MCF 10A (cell line): ENCODE data around the gene ATXN7L1. TPM values are rescaled to one million over a fixed set of nuclear protein-coding genes. Genes with fewer than 3 reads are reported as not detected.

Experiments
- BruUV-seq: library from RNA; stranded (reverse); fragments of 400-500 nt; replicated peaks from 2 replicates; lab custom pipeline; 2021; lab: Mats Ljungman, UMichigan
- CTCF ChIA-PET: fragments of 300-600 bp; sonication (Branson Sonifier 250); formaldehyde crosslinking; extraction: SDS; loops from one replicate; lab custom pipeline; 2021; ENCODE audit warnings: antibody characterized with exemption, inconsistent platforms; lab: Yijun Ruan, JAX
- POLR2A ChIA-PET: fragments of 300-600, 350-650 bp; sonication (Branson Sonifier 250); formaldehyde crosslinking; extraction: SDS; loops from one replicate; lab custom pipeline; 2020; ENCODE audit warnings: antibody characterized with exemption, inconsistent platforms; lab: Yijun Ruan, JAX
- DNase-seq: peaks from one replicate; pipeline ENCODE4 v3.0.0-alpha.2; 2018; ENCODE audit not compliant: unreplicated experiment
- H3K27ac Mint-ChIP-seq: one replicate; pipeline ENCODE4 v1.8.0; 2022; ENCODE audit warnings: mild to moderate bottlenecking, low read depth, mixed read lengths; ENCODE audit not compliant: unreplicated experiment
- H3K27me3 Mint-ChIP-seq: one replicate; pipeline ENCODE4 v1.8.0; 2022; ENCODE audit warnings: mixed read lengths; ENCODE audit not compliant: insufficient read depth, unreplicated experiment
- H3K36me3 Mint-ChIP-seq: one replicate; pipeline ENCODE4 v1.8.0; 2022; ENCODE audit warnings: mild to moderate bottlenecking, moderate library complexity, mixed read lengths; ENCODE audit not compliant: insufficient read depth, unreplicated experiment
- H3K4me1 Mint-ChIP-seq: one replicate; pipeline ENCODE4 v1.8.0; 2022; ENCODE audit warnings: mixed read lengths; ENCODE audit not compliant: insufficient read depth, unreplicated experiment
- H3K4me3 Mint-ChIP-seq: one replicate; pipeline ENCODE4 v1.8.0; 2022; ENCODE audit warnings: mild to moderate bottlenecking, moderate library complexity, mixed read lengths; ENCODE audit not compliant: unreplicated experiment
- H3K9me3 Mint-ChIP-seq: one replicate; pipeline ENCODE4 v1.8.0; 2022; ENCODE audit warnings: mixed read lengths; ENCODE audit not compliant: unreplicated experiment
- intact Hi-C: fragments of 100-400 bp; cut with micrococcal nuclease; formaldehyde crosslinking; loops from 2 replicates; pipeline ENCODE4 v1.14.1; 2022
- total RNA-seq: library from RNA; stranded (reverse); gene quantifications from 2 replicates; pipeline ENCODE4 v1.2.3, GENCODE V29; 2022
- TF ChIP-seq, protein P1 (sequence below): fragments of 200-600 bp; IDR thresholded peaks from one replicate; pipeline ENCODE4 v1.8.0; 2022; ENCODE audit warnings: antibody characterized with exemption, mild to moderate bottlenecking; ENCODE audit not compliant: unreplicated experiment

The ATXN7L1 gene
- total RNA-seq, 1 experiment from 2014 or later = 10.0 TPM

DNA sequence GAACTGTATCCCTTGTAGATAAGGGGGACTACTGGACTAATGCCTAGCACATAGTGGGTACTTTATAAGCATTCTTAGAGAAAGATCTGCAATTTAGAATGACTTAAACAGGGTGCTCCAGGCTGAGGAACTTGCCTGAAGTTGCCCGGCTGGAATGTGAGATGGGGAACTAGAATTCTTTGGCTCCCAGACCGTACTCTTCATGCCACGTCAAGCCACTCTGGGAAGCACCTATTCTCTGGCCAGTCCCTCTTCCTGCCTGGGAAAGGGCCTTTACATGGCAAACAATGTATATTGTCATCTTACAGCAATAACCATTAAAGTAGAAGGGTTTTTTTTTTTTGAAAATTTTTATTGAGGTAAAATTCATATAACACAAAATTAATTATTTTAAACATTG, 34.5 kb downstream of the ATXN7L1 start:
- Mint-ChIP-seq H3K4me1 (no peaks in the 10 kb centered on the region), H3K27ac (no peak overlapping the region), H3K27me3 (no peaks in the 10 kb centered on the region), H3K4me3 (no peak overlapping the region), H3K9me3 (no peaks in the 10 kb centered on the region), H3K36me3 (no peaks in the 10 kb centered on the region)
- ChIA-PET POLR2A (no interaction called here), CTCF (interaction anchor here (0.6 kb wide), 1 partner anchor 114 kb away, joined by 3 read pairs; no protein-coding TSS in a partner anchor)
- DNase-seq = no peak
- no TSS peak for BruUV-seq
- intact Hi-C loops = no loop called here
- TF ChIP-seq, protein P1, sequence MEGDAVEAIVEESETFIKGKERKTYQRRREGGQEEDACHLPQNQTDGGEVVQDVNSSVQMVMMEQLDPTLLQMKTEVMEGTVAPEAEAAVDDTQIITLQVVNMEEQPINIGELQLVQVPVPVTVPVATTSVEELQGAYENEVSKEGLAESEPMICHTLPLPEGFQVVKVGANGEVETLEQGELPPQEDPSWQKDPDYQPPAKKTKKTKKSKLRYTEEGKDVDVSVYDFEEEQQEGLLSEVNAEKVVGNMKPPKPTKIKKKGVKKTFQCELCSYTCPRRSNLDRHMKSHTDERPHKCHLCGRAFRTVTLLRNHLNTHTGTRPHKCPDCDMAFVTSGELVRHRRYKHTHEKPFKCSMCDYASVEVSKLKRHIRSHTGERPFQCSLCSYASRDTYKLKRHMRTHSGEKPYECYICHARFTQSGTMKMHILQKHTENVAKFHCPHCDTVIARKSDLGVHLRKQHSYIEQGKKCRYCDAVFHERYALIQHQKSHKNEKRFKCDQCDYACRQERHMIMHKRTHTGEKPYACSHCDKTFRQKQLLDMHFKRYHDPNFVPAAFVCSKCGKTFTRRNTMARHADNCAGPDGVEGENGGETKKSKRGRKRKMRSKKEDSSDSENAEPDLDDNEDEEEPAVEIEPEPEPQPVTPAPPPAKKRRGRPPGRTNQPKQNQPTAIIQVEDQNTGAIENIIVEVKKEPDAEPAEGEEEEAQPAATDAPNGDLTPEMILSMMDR = no peak

DNA sequence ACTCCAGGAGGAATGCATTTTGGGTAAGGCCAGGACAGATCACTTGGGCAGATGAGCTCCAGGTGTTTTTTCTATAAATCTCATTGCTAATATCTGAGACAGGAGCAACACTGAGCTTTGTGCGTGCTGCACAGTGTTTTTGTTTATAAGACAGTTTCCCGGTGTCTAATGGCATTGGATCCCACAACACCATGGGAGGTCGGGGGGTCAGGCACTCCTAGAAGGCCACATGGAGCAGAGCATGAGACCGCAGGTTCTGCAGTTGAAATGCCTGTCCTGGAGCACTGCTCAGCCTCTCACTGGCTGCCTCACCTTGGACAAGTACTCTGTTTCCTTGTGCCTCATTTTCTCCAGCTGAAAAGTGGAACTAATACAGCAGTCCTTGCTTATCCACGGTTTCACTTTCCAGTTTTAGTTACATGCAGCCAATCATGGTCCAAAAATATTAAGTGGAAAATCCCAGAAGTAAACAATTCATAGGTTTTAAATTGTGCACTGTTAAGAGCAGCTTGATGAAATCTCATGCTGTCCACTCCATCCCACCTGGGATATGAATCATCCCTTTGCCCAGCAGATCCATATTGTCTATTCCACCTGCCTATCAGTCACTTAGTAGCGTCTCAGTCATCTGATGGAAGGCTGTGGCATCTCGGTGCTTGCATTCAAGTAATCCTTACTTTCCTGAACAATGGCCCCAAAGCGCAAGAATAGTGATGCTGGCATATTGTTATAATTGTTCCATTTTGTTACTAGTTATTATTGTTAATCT, 35.2 kb downstream of the ATXN7L1 start:
- no peaks in the 10 kb centered on the region for H3K36me3 Mint-ChIP-seq
- no peak overlapping the region for H3K27ac Mint-ChIP-seq
- ChIA-PET POLR2A (interaction anchor here (0.7 kb wide), 1 partner anchor 44 kb away, joined by 3 read pairs; no protein-coding TSS in a partner anchor), CTCF (interaction anchor here (0.5 to 1.2 kb wide), 3 partner anchors 34 to 113 kb away, joined by 3 read pairs; no protein-coding TSS in a partner anchor)
- no peaks in the 10 kb centered on the region for H3K9me3 Mint-ChIP-seq
- no peak for DNase-seq
- H3K4me1 Mint-ChIP-seq = no peaks in the 10 kb centered on the region
- BruUV-seq = no TSS peak
- H3K27me3 Mint-ChIP-seq = no peaks in the 10 kb centered on the region
- H3K4me3 Mint-ChIP-seq = no peak overlapping the region
- TF ChIP-seq, protein P1 = no peak
- intact Hi-C loops = no loop called here

DNA sequence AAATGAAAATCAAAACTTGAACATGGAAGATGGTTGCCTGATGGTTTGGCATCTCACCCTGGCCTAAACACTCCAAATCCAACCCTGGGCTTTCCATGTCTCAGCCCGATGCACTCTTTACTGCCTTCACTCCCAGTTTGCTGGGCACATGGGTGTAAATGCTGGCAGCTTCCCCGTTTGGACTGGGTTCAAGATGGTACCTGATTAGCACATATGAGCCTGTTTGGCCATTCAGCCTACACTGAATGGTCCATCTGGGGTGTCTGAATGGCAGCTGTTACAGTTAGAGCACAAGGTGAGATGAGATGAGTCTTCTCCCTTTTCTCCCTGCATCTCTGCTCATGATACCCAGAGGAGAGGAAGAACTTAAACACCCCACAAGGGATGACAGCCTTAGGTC, 37.1 kb downstream of the ATXN7L1 start:
- CTCF ChIA-PET = no interaction called here
- Mint-ChIP-seq H3K4me3 (no peak overlapping the region), H3K27me3 (no peaks in the 10 kb centered on the region), H3K9me3 (no peaks in the 10 kb centered on the region), H3K36me3 (no peaks in the 10 kb centered on the region), H3K27ac (no peak overlapping the region), H3K4me1 (no peaks in the 10 kb centered on the region)
- intact Hi-C loops = no loop called here
- DNase-seq = no peak
- POLR2A ChIA-PET = no interaction called here
- TF ChIP-seq, protein P1 = no peak
- BruUV-seq = no TSS peak

DNA sequence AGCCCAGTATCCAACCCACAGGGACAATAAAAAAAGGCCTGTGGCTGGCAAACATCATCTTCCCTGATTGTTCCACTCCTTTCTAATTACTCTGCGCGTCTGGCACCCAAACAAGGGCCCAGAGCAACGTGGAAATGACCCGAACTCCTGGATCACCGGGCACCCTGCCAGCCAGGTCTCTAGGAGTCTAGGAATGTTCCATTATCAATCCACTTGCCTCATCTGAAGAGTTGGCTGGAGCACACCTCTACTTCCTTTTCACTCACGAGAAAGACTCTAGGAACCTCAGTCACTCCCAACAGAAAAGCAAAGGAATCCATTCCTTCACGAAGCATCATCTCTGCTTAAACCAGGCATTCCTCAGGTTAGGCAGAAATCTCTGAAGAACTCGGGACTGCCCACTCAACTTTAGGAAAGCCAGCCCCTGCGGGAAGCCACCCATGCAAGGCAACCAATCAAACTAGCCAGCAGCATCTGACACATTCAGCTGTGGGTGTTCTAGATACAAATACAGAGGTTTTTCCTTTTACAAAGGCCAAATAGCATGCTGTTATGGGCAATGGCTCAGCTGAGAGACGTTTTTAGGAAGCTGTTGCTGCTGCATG, 37.7 kb downstream of the ATXN7L1 start:
- Mint-ChIP-seq H3K36me3 (no peaks in the 10 kb centered on the region), H3K4me1 (no peaks in the 10 kb centered on the region), H3K27ac (no peak overlapping the region), H3K4me3 (no peak overlapping the region), H3K27me3 (no peaks in the 10 kb centered on the region), H3K9me3 (no peaks in the 10 kb centered on the region)
- ChIA-PET POLR2A (no interaction called here), CTCF (no interaction called here)
- TF ChIP-seq, protein P1 = no peak
- peak; percentile 11 for DNase-seq
- BruUV-seq = no TSS peak
- intact Hi-C loops = no loop called here
